Loucy (cell line): Measurements from ENCODE around the gene FCN2.

Experiments
- H2AFZ ChIP-seq: fragments of 200-600 bp; sonication (generic); 2 replicates; pipeline ENCODE4 v1.6.0; 2016; ENCODE audit warnings: antibody characterized with exemption, mild to moderate bottlenecking, low read length, moderate library complexity
- H3F3A ChIP-seq: fragments of 200-600 bp; 2 replicates; pipeline ENCODE4 v1.6.0; 2016; ENCODE audit warnings: antibody characterized with exemption, low read depth, mild to moderate bottlenecking
- H3K27me3 ChIP-seq: fragments of 200-600 bp; sonication (generic); 2 replicates; pipeline ENCODE4 v1.6.1; 2014; ENCODE audit warnings: low read length, mild to moderate bottlenecking; ENCODE audit not compliant: insufficient read depth, poor library complexity, severe bottlenecking
- H3K36me3 ChIP-seq: fragments of 200-600 bp; sonication (generic); 2 replicates; pipeline ENCODE4 v1.6.1; 2016; ENCODE audit warnings: low read length; ENCODE audit not compliant: insufficient read depth
- H3K4me1 ChIP-seq: fragments of 200-600 bp; sonication (generic); 2 replicates; pipeline ENCODE4 v1.5.1; 2014; ENCODE audit warnings: low read length, mild to moderate bottlenecking; ENCODE audit not compliant: insufficient read depth, poor library complexity, severe bottlenecking
- H3K4me2 ChIP-seq: fragments of 200-600 bp; sonication (generic); 2 replicates; pipeline ENCODE4 v1.6.0; 2014; ENCODE audit warnings: antibody characterized with exemption, low read length, low read depth, mild to moderate bottlenecking; ENCODE audit not compliant: poor library complexity, severe bottlenecking
- H3K4me3 ChIP-seq: fragments of 200-600 bp; sonication (generic); 2 replicates; pipeline ENCODE4 v1.5.1; 2014; ENCODE audit warnings: low read length, mild to moderate bottlenecking, mixed read lengths; ENCODE audit not compliant: poor library complexity, severe bottlenecking
- H3K79me2 ChIP-seq: fragments of 200-600 bp; sonication (generic); 2 replicates; pipeline ENCODE4 v1.6.1; 2014; ENCODE audit warnings: low read length; ENCODE audit not compliant: insufficient read depth
- H3K9ac ChIP-seq: fragments of 200-600 bp; sonication (generic); 2 replicates; pipeline ENCODE4 v1.6.0; 2014; ENCODE audit warnings: mild to moderate bottlenecking, low read depth, low read length, moderate library complexity; ENCODE audit not compliant: poor library complexity, severe bottlenecking
- H3K9me2 ChIP-seq: fragments of 200-600 bp; sonication (generic); replicated peaks from 2 replicates; pipeline ENCODE4 v1.6.1; 2016; ENCODE audit warnings: low read depth, low read length, mixed read lengths
- H3K9me3 ChIP-seq: fragments of 200-600 bp; sonication (generic); 2 replicates; pipeline ENCODE4 v1.6.1; 2014; ENCODE audit warnings: mild to moderate bottlenecking, antibody characterized with exemption, low read length, low read depth; ENCODE audit not compliant: insufficient read depth
- H4K20me1 ChIP-seq: fragments of 200-600 bp; sonication (generic); 2 replicates; pipeline ENCODE4 v1.6.0; 2014; ENCODE audit warnings: antibody characterized with exemption, low read length, mild to moderate bottlenecking; ENCODE audit not compliant: insufficient read depth, poor library complexity, severe bottlenecking
- EZH2phosphoT487 ChIP-seq: fragments of 200-600 bp; IDR thresholded peaks from 2 replicates; pipeline ENCODE4 v1.6.1; 2018; ENCODE audit warnings: antibody characterized with exemption, mild to moderate bottlenecking, moderate library complexity, borderline replicate concordance
- TF ChIP-seq, protein P1 (sequence below): fragments of 200-600 bp; sonication (generic); conservative IDR thresholded peaks from 2 replicates; pipeline ENCODE4 v1.5.1; 2014; ENCODE audit warnings: mild to moderate bottlenecking, antibody characterized with exemption, low read length

FCN2 gene

DNA sequence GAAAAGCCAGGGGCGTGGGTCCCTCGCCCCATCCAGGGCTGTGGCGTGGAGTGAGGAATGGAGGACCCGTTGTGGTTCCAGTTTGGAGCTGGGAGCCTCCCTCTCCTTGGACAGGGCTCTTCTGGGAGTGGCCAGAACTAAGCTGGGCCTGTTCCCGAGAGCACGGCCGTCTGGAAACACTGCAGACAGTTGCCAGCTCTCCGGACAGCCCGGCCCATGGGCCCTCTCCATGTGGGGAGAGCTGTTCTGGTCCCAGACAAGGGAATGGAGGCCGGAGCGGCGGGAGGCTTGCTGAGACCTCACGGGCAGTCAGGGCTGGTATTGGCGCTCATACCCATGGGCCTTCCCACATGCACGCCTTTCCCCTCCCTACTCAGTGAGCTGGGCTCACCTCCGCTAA is 45.2 kb upstream of the FCN2 start:
- no peak for TF ChIP-seq EZH2phosphoT487
- TF ChIP-seq, protein P1, sequence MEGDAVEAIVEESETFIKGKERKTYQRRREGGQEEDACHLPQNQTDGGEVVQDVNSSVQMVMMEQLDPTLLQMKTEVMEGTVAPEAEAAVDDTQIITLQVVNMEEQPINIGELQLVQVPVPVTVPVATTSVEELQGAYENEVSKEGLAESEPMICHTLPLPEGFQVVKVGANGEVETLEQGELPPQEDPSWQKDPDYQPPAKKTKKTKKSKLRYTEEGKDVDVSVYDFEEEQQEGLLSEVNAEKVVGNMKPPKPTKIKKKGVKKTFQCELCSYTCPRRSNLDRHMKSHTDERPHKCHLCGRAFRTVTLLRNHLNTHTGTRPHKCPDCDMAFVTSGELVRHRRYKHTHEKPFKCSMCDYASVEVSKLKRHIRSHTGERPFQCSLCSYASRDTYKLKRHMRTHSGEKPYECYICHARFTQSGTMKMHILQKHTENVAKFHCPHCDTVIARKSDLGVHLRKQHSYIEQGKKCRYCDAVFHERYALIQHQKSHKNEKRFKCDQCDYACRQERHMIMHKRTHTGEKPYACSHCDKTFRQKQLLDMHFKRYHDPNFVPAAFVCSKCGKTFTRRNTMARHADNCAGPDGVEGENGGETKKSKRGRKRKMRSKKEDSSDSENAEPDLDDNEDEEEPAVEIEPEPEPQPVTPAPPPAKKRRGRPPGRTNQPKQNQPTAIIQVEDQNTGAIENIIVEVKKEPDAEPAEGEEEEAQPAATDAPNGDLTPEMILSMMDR: no peak
- Histone ChIP-seq H2AFZ (no peak overlapping the region), H3K9ac (no peak overlapping the region), H3F3A (no peaks in the 10 kb centered on the region), H3K9me3 (no peaks in the 10 kb centered on the region), H3K4me3 (no peak overlapping the region), H3K4me1 (no peaks in the 10 kb centered on the region), H3K36me3 (no peaks in the 10 kb centered on the region), H3K4me2 (no peak overlapping the region), H3K27me3 (no peaks in the 10 kb centered on the region), H3K9me2 (no peaks in the 10 kb centered on the region), H4K20me1 (no peaks in the 10 kb centered on the region), H3K79me2 (no peaks in the 10 kb centered on the region)

DNA sequence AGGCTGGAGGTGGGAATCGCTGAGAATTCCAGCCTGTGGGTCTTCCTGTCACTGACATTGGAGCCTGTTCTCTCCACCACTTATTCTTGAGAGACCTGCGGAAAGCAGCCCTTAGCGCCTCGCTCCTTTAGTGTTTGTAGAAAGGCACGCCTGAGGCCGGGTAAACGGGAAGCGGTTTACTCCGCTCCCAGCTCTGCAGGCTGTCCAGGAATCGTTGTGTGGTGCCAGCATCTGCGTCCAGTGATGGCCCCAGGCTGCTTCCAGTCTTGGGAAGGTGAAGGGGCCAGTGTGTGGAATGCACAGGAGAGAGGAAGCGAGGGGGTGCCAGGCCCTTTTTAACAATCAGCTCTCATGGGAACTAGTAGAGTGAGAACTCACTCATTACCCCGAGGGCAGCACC is 44.6 kb upstream of the FCN2 start:
- TF ChIP-seq, protein P1: no peak
- no peak for TF ChIP-seq EZH2phosphoT487

DNA sequence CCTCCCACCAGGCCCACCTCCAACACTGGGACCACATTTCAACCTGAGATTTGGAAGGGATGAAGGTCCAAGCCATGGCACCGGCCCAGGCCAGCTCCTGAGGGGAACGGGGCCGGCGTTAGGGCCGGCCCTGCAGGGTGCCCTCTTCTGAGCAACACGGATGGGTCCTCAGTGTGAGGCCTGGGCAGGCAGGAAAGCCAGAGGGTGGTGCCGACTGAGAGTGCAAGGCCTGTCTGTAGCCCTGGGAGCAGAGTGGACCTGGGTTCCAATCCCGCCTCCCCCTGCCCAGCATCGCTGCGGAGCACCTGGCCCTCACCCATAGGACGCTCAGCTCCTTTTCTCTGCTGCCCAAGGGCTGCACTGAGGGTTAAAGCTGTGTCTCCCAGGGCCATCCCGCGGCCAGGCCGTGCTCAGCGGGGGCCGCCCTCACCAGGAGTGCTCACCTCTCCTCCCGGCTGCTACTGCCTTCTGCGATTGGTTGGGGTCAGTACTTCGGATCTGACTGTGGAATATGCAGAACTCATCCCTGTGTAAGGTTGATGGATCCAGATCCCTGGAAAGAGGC is 44.1 kb upstream of the FCN2 start:
- H3K4me2 ChIP-seq: no peak overlapping the region
- no peak overlapping the region for H3K9ac ChIP-seq
- no peaks in the 10 kb centered on the region for H3K27me3 ChIP-seq
- no peak overlapping the region for H3K4me3 ChIP-seq
- H2AFZ ChIP-seq: no peak overlapping the region
- no peaks in the 10 kb centered on the region for H4K20me1 ChIP-seq
- no peaks in the 10 kb centered on the region for H3K4me1 ChIP-seq
- H3K9me2 ChIP-seq: no peaks in the 10 kb centered on the region
- H3K79me2 ChIP-seq: no peaks in the 10 kb centered on the region
- H3K36me3 ChIP-seq: no peaks in the 10 kb centered on the region
- no peaks in the 10 kb centered on the region for H3F3A ChIP-seq
- no peak for TF ChIP-seq EZH2phosphoT487
- TF ChIP-seq, protein P1: no peak
- no peaks in the 10 kb centered on the region for H3K9me3 ChIP-seq

More for the DNA sequence above, 44.6 kb upstream of the FCN2 start:
- no peaks in the 10 kb centered on the region for H3K9me2 ChIP-seq
- H3K4me2 ChIP-seq: no peak overlapping the region
- no peak overlapping the region for H3K4me3 ChIP-seq
- H3K9me3 ChIP-seq: no peaks in the 10 kb centered on the region
- no peak overlapping the region for H2AFZ ChIP-seq
- H4K20me1 ChIP-seq: no peaks in the 10 kb centered on the region
- H3K36me3 ChIP-seq: no peaks in the 10 kb centered on the region
- no peak overlapping the region for H3K9ac ChIP-seq
- no peaks in the 10 kb centered on the region for H3K4me1 ChIP-seq
- H3K79me2 ChIP-seq: no peaks in the 10 kb centered on the region
- no peaks in the 10 kb centered on the region for H3F3A ChIP-seq
- no peaks in the 10 kb centered on the region for H3K27me3 ChIP-seq
